22Rv1 (cell line): ENCODE measurements around the gene DOCK3.
"Not testable (repeated sequence)": the region's sequence is repeated elsewhere in the genome, so short reads cannot be mapped to it uniquely, and the experiment has no call there.

Source experiments
- H3K27ac ChIP-seq: fragments of 450-650 bp; 2 replicates; pipeline ENCODE4 v1.5.1; 2017
- CTCF ChIP-seq: fragments of 450-650 bp; IDR thresholded peaks from 2 replicates; pipeline ENCODE4 v1.5.1; 2017; ENCODE audit warnings: mild to moderate bottlenecking
- ZFX ChIP-seq: fragments of 450-650 bp; IDR thresholded peaks from 2 replicates; pipeline ENCODE4 v1.6.1; 2017; ENCODE audit warnings: antibody characterized with exemption, borderline replicate concordance

DOCK3 gene

DNA sequence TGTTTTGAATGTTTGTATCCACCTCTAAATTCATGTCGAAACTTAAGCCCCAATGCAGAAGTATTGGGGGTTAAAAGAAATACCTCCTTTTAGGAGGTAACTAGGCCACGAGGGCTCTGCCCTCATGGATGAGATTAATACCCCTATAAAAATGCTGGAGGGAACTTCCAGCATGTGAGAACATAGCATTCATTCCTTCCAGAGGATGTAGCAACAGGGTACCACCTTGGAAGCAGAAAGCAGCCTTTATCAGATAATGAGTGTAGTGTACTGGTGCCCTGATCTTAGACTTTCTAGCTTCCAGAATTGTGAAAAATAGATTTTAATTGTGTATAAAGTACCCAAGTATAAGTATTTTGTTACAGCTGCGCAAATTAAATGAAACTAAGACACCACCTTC lies 356.9 kb downstream of the DOCK3 start:
- no peak overlapping the region for H3K27ac ChIP-seq
- TF ChIP-seq ZFX = no peak

DNA sequence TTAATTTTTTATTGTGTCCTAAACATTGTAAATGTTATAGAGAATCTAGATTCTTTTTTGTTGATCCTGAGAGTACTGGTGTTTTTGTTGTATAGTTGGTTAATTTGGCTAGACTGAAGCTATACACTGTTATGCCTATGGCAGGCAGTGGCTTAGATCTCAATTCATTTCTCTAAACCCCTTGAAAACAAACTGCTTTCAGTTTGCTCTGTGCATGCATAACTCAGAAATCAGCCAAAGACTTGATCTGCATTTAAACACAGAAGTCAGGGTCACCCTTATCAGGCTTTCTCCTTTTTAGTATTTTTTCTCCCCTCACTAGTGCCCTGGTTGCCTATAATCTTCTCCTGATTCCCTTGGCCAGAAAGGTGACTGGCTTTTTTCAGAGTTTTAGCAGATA lies 360.9 kb downstream of the DOCK3 start:
- no peak for TF ChIP-seq ZFX
- H3K27ac ChIP-seq = no peak overlapping the region

DNA sequence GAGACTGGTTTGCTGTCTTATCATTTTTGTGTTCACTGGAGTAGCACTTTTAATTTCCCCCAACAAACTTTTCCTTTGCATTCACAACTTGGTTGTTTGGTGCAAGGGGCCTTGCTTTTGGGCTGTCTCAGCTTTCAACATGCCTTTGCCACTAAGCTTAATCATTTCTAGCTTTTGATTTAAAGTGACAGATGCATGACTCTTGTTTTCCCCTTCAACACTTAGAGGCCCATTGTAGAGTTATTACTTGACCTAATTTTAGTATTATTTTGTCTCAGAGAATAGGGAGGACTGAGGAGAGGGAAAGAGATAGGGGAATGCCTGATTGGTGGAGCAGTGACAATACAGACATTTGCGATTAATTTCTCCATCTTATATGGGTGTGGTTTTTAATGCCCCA lies 370.3 kb downstream of the DOCK3 start:
- no peak overlapping the region for H3K27ac ChIP-seq
- TF ChIP-seq ZFX = no peak
- no peak for TF ChIP-seq CTCF

DNA sequence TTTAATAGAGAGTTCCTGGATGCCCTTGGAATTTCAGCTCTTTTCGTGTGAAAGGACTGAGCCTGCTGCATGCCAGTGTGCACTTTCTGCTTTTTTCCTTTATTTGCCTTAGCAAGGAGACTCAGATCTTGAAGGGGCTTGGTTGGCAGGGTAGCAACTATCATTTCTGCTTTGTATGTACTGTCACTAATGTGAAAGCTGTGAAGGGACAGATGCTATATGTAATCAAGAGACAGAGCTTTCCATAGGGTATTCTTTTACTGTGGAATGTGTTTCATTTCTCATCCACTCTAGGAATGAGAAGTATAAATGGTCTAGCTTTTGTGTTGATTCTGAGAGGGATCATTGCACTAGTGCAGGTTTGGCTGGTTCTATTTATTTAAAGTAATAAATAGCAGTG lies 377.8 kb downstream of the DOCK3 start:
- H3K27ac ChIP-seq = no peak overlapping the region
- TF ChIP-seq ZFX = no peak

- H3K27ac ChIP-seq = no peak overlapping the region
- no peak for TF ChIP-seq CTCF
- no peak for TF ChIP-seq ZFX
Measured at GRCh38 chr3:51057121-51057520, 382.4 kb downstream of the DOCK3 start.

DNA sequence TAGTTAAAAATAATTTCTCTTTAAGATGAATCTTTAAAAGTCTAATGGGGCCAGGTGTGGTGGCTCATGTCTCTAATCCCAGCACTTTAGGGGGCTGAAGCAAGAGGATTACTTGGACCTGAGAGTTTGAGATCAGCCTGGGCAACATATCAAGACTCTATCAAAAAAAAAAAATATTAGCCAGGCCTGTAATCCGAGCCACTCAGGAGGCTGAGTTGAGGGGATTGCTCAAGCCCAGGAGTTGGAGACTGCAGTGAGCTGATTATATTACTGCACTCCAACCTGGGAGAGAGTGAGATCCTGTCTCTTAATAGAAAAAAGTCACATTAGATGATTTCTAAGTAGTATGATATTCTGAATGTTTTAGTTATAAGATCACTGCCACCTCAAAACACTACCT lies 388.3 kb downstream of the DOCK3 start:
- H3K27ac ChIP-seq = no peak overlapping the region
- TF ChIP-seq ZFX (no peak), CTCF (no peak)

DNA sequence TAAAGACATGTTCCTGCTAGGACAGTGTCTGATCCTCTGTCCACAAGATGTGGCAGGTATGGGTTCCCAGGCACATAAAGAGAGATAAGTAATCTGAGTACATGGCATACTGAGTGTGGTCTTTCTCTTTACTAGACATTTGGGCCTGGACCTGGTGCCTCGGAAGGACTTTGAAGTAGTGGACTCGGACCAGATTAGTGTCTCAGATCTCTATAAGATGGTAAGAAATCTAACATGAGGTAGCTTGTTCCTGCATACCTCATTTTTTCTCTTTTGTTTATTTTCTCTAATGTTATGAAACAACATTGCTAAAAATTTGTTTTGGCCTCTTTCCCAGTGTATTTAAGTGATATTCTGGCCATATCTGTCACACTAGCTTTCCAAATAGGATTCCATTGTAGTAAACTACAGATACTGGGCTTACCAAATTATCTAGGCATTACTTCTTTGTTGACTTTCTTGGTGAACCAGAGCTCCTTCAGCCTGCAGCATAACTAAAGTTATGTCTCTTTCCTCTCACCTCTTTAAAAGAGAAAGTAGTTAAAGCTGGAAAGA lies 400.6 kb downstream of the DOCK3 start:
- TF ChIP-seq CTCF (no peak), ZFX (no peak)
- H3K27ac ChIP-seq = peak overlapping the region; percentile 48

DNA sequence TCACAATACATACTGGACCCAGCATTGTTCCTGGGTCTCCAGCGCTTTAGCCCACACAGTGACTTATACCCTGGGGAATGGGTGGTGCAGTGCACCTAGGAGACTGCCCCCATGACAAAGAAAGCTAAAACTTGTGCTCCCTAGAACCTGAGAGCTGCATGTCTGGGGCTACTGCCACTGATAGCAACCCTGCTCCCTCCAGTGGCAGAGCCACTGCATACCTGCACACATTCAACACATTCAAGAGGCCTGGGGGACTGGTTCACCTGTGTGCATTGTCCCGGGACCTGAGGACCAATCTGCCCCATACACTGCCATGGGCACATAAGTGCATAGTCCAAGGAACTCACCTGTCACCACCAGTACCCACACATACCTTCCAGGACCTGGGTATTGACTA lies 407.6 kb downstream of the DOCK3 start:
- no peak overlapping the region for H3K27ac ChIP-seq
- no peak for TF ChIP-seq CTCF
- TF ChIP-seq ZFX = no peak

DNA sequence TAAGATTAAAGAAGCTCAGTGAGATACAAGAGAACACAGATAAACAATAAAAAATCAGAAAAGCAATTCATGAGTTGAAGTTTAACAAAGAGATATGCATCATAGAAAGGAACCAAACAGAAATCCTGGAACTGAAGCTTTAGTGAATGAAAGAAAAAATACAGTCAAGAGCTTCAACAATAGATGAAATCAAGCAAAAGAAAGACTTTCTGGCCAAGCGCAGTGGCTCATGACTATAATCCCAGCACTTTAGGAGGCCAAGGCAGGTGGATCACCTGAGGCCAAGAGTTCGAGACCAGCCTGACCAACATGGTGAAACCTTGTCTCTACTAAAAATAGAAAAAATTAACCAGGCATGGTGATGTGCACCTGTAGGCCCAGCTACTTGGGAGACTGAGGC lies 408.8 kb downstream of the DOCK3 start:
- TF ChIP-seq CTCF (no peak), ZFX (no peak)
- no peak overlapping the region for H3K27ac ChIP-seq

- not testable (repeated sequence) for H3K27ac ChIP-seq
Measured at GRCh38 chr3:51092141-51092540, 417.4 kb downstream of the DOCK3 start.

- not testable (repeated sequence) for H3K27ac ChIP-seq
Measured at GRCh38 chr3:51094838-51095237, 420.1 kb downstream of the DOCK3 start.
